Neuronal stem cell (in vitro differentiated cells): ENCODE results near the gene ATP8B4.

Source experiments
- DNase-seq: peaks from one replicate; pipeline ENCODE4 v3.0.0-alpha.2; 2013; ENCODE audit warnings: low spot score
- H2AFZ ChIP-seq: one replicate; pipeline ENCODE4 v1.6.1; 2013; ENCODE audit warnings: mild to moderate bottlenecking, low read length, inconsistent platforms
- H2AK5ac ChIP-seq: 2 replicates; pipeline ENCODE4 v1.6.1; 2013; ENCODE audit warnings: low read depth, mild to moderate bottlenecking, inconsistent platforms, low read length, moderate library complexity, mixed read lengths
- H2BK120ac ChIP-seq: 2 replicates; pipeline ENCODE4 v1.6.1; 2013; ENCODE audit warnings: low read depth, mild to moderate bottlenecking, inconsistent platforms, low read length, moderate library complexity, mixed read lengths
- H2BK12ac ChIP-seq: one replicate; pipeline ENCODE4 v1.6.1; 2013; ENCODE audit warnings: low read length, inconsistent platforms
- H2BK15ac ChIP-seq: 2 replicates; pipeline ENCODE4 v1.6.1; 2013; ENCODE audit warnings: mild to moderate bottlenecking, low read length, inconsistent platforms, mixed read lengths
- H2BK5ac ChIP-seq: one replicate; pipeline ENCODE4 v1.6.1; 2013; ENCODE audit warnings: inconsistent platforms, mild to moderate bottlenecking, low read length, moderate library complexity
- H3K14ac ChIP-seq: one replicate; pipeline ENCODE4 v1.6.1; 2013; ENCODE audit warnings: low read length, inconsistent platforms
- H3K18ac ChIP-seq: 2 replicates; pipeline ENCODE4 v1.6.1; 2013; ENCODE audit warnings: low read length, inconsistent platforms
- H3K23ac ChIP-seq: 2 replicates; pipeline ENCODE4 v1.6.1; 2013; ENCODE audit warnings: low read depth, mild to moderate bottlenecking, mixed read lengths, low read length, inconsistent platforms; ENCODE audit not compliant: poor library complexity
- H3K27ac ChIP-seq: replicated peaks from 3 replicates; pipeline ENCODE4 v1.5.1; 2013; ENCODE audit warnings: low read length, inconsistent platforms
- H3K27me3 ChIP-seq, 3 experiments: 2 replicates each; pipeline ENCODE4 v1.6.1; 2013; ENCODE audit warnings: low read length in 3 of 3, mild to moderate bottlenecking in 2 of 3, inconsistent platforms in 1 of 3, low read depth in 1 of 3, mixed read lengths in 1 of 3, moderate library complexity in 1 of 3; ENCODE audit not compliant: control insufficient read depth in 3 of 3, insufficient read depth in 3 of 3
- H3K36me3 ChIP-seq, 2 donors: replicated peaks in 1 of 2; 2 replicates each; pipeline ENCODE4 v1.6.1; 2013; ENCODE audit warnings: low read length in 2 of 2; ENCODE audit not compliant: control insufficient read depth in 2 of 2, insufficient read depth in 2 of 2
- H3K4ac ChIP-seq: 2 replicates; pipeline ENCODE4 v1.6.1; 2013; ENCODE audit warnings: inconsistent platforms, mild to moderate bottlenecking, low read length, moderate library complexity
- H3K4me1 ChIP-seq, 2 donors: 1 replicate in 1 of 2; 2 replicates in 1 of 2; pipeline ENCODE4 v1.6.1; 2013; ENCODE audit warnings: low read length in 2 of 2, low read depth in 1 of 2; ENCODE audit not compliant: control insufficient read depth in 2 of 2, insufficient read depth in 1 of 2
- H3K4me2 ChIP-seq: one replicate; pipeline ENCODE4 v1.6.1; 2013; ENCODE audit warnings: mild to moderate bottlenecking, low read length, inconsistent platforms; ENCODE audit not compliant: insufficient read depth, poor library complexity, severe bottlenecking
- H3K4me3 ChIP-seq, 2 donors: 2 replicates each; pipeline ENCODE4 v1.5.1; 2013; ENCODE audit warnings: low read length in 2 of 2, mild to moderate bottlenecking in 2 of 2, inconsistent platforms in 1 of 2, moderate library complexity in 1 of 2
- H3K79me1 ChIP-seq: one replicate; pipeline ENCODE4 v1.6.1; 2013; ENCODE audit warnings: low read depth, mild to moderate bottlenecking, inconsistent platforms, low read length, moderate library complexity
- H3K9ac ChIP-seq: one replicate; pipeline ENCODE4 v1.6.1; 2013; ENCODE audit warnings: mild to moderate bottlenecking, low read depth, low read length, inconsistent platforms; ENCODE audit not compliant: poor library complexity
- H3K9me3 ChIP-seq, 2 donors: replicated peaks in 1 of 2; 2 replicates each; pipeline versions ENCODE3 to v1.6.1; 2013; ENCODE audit warnings: low read length in 2 of 2, mild to moderate bottlenecking in 2 of 2, inconsistent platforms in 1 of 2, low read depth in 1 of 2, mixed read lengths in 1 of 2, moderate library complexity in 1 of 2; ENCODE audit not compliant: control insufficient read depth in 2 of 2, insufficient read depth in 1 of 2
- H4K8ac ChIP-seq: one replicate; pipeline ENCODE4 v1.6.1; 2013; ENCODE audit warnings: low read depth, mild to moderate bottlenecking, inconsistent platforms, low read length, moderate library complexity
- H4K91ac ChIP-seq: one replicate; pipeline ENCODE4 v1.6.1; 2013; ENCODE audit warnings: low read length, low read depth, mild to moderate bottlenecking, inconsistent platforms; ENCODE audit not compliant: poor library complexity
- WGBS, 2 donors: extraction: QIAGEN DNeasy Blood & Tissue Kit; methylation state at CpG; one replicate each; pipeline ENCODE4 v1.1.7; 2013; ENCODE audit warnings: missing lambda C conversion rate in 2 of 2, mixed read lengths in 1 of 2; ENCODE audit not compliant: insufficient read length in 2 of 2, insufficient replicate concordance in 1 of 2; ENCODE audit errors: extremely low coverage in 2 of 2; 5-methylcytosine and 5-hydroxymethylcytosine counted together

Gene ATP8B4

GRCh38 chr15:49832511-49832910 lies 286.5 kb downstream of the ATP8B4 start:
- Histone ChIP-seq H2BK5ac (no peak overlapping the region), H3K27ac (no peak overlapping the region), H3K9ac (no peak overlapping the region), H3K18ac (no peak overlapping the region), H4K8ac (no peak overlapping the region), H3K9me3 (no peaks in the 10 kb centered on the region), H2AK5ac (no peak overlapping the region), H3K4me2 (no peak overlapping the region), H3K23ac (no peak overlapping the region), H4K91ac (no peak overlapping the region), H2BK15ac (no peak overlapping the region), H3K79me1 (no peaks in the 10 kb centered on the region), H2AFZ (no peak overlapping the region), H3K36me3 (no peaks in the 10 kb centered on the region), H3K14ac (no peak overlapping the region), H2BK120ac (no peak overlapping the region), H3K4ac (no peak overlapping the region), H2BK12ac (no peak overlapping the region), H3K4me3 (no peak overlapping the region), H3K4me1 (no peaks in the 10 kb centered on the region), H3K27me3 (no peaks in the 10 kb centered on the region)
- WGBS, 2 donors: no CpG with 5 or more reads among the region's 8 CpGs
- no peak for DNase-seq

GRCh38 chr15:49831206-49831965 lies 287.6 kb downstream of the ATP8B4 start:
- Histone ChIP-seq H2BK15ac (no peak overlapping the region), H2BK5ac (no peak overlapping the region), H2BK120ac (no peak overlapping the region), H3K4me1 (no peaks in the 10 kb centered on the region), H3K36me3 (no peaks in the 10 kb centered on the region), H3K27me3 (no peaks in the 10 kb centered on the region), H3K4me3 (no peak overlapping the region), H3K27ac (no peak overlapping the region), H2AK5ac (no peak overlapping the region), H2BK12ac (no peak overlapping the region), H4K8ac (no peak overlapping the region), H3K4me2 (no peak overlapping the region), H3K4ac (no peak overlapping the region), H3K23ac (no peak overlapping the region), H4K91ac (no peak overlapping the region), H3K14ac (no peak overlapping the region), H3K18ac (no peak overlapping the region), H3K9me3 (no peaks in the 10 kb centered on the region), H2AFZ (no peak overlapping the region), H3K9ac (no peak overlapping the region), H3K79me1 (no peaks in the 10 kb centered on the region)
- no peak for DNase-seq
- WGBS, 2 donors: no CpG with 5 or more reads among the region's 5 CpGs

GRCh38 chr15:49830391-49830790 lies 288.6 kb downstream of the ATP8B4 start:
- H2BK12ac ChIP-seq: no peak overlapping the region
- H2AK5ac ChIP-seq: no peak overlapping the region
- H2BK5ac ChIP-seq: no peak overlapping the region
- H3K4me3 ChIP-seq: no peak overlapping the region
- H3K4me1 ChIP-seq: no peaks in the 10 kb centered on the region
- no peaks in the 10 kb centered on the region for H3K36me3 ChIP-seq
- DNase-seq: no peak
- no peak overlapping the region for H3K14ac ChIP-seq
- no peak overlapping the region for H3K4me2 ChIP-seq
- no peak overlapping the region for H3K18ac ChIP-seq
- no peaks in the 10 kb centered on the region for H3K79me1 ChIP-seq
- H3K4ac ChIP-seq: no peak overlapping the region
- H2BK120ac ChIP-seq: no peak overlapping the region
- no peak overlapping the region for H2BK15ac ChIP-seq
- H4K91ac ChIP-seq: no peak overlapping the region
- H3K27ac ChIP-seq: no peak overlapping the region
- no peaks in the 10 kb centered on the region for H3K9me3 ChIP-seq
- no CpG with 5 or more reads among the region's 3 CpGs for WGBS, 2 donors
- H2AFZ ChIP-seq: no peak overlapping the region
- H3K23ac ChIP-seq: no peak overlapping the region
- no peaks in the 10 kb centered on the region for H3K27me3 ChIP-seq
- H4K8ac ChIP-seq: no peak overlapping the region
- H3K9ac ChIP-seq: no peak overlapping the region

GRCh38 chr15:49827311-49827710 lies 291.7 kb downstream of the ATP8B4 start:
- Histone ChIP-seq H2BK5ac (no peak overlapping the region), H3K9me3 (no peaks in the 10 kb centered on the region), H4K8ac (no peak overlapping the region), H2BK120ac (no peak overlapping the region), H3K9ac (no peak overlapping the region), H3K18ac (no peak overlapping the region), H3K23ac (no peak overlapping the region), H2BK12ac (no peak overlapping the region), H3K27ac (no peak overlapping the region), H3K4me1 (no peaks in the 10 kb centered on the region), H3K79me1 (no peaks in the 10 kb centered on the region), H3K14ac (no peak overlapping the region), H3K4ac (no peak overlapping the region), H3K27me3 (no peaks in the 10 kb centered on the region), H4K91ac (no peak overlapping the region), H3K4me3 (no peak overlapping the region), H3K4me2 (no peak overlapping the region), H2AFZ (no peak overlapping the region), H2BK15ac (no peak overlapping the region), H2AK5ac (no peak overlapping the region), H3K36me3 (no peaks in the 10 kb centered on the region)
- DNase-seq: no peak
- no CpG with 5 or more reads among the region's 1 CpG for WGBS, 2 donors
